HCT116 (cell line): Measurements from ENCODE around the gene TNFAIP8L3. TPM values are rescaled to one million over a fixed set of nuclear protein-coding genes. Genes with fewer than 3 reads are reported as not detected.

Experiments used
- ATAC-seq: fragments of 200-7000 bp; cut with Tn5 transposase; 2 replicates; pipeline ENCODE4 v1.9.1; 2020; ENCODE audit warnings: mild to moderate bottlenecking, moderate library complexity
- BruUV-seq: library from RNA; stranded (reverse); fragments of 400-500 nt; replicated peaks from 2 replicates; lab custom pipeline; 2021; lab: Mats Ljungman, UMichigan
- CTCF ChIA-PET: fragments of 300-600 bp; sonication (Branson Sonifier 250); formaldehyde crosslinking; loops from one replicate; lab custom pipeline; 2021; ENCODE audit warnings: antibody characterized with exemption; lab: Charles Lee
- POLR2A ChIA-PET: fragments of 300-600, 350-600 bp; sonication (Branson Sonifier 250); formaldehyde crosslinking; loops from one replicate; lab custom pipeline; 2021; ENCODE audit warnings: antibody characterized with exemption; lab: Charles Lee
- RAD21 ChIA-PET, 2 experiments: fragments of 300-600 bp; sonication (Branson Sonifier 250); formaldehyde crosslinking; loops; one replicate each; lab custom pipeline; 2023; ENCODE audit warnings: low total read pairs in 2 of 2; ENCODE audit not compliant: uncharacterized antibody in 2 of 2, unreplicated experiment in 2 of 2, low non-redundant PET in 1 of 2; lab: Charles Lee
- DNase-seq: peaks from one replicate; pipeline ENCODE4 v3.0.0-alpha.2; 2010; ENCODE audit warnings: low read depth, low spot score
- H2AFZ ChIP-seq: fragments of 200-600 bp; shearing (Covaris generic), sonication (generic); 2 replicates; pipeline ENCODE4 v1.6.1; 2017; ENCODE audit warnings: low read depth, mixed run types, mixed read lengths, antibody characterized with exemption, low read length; ENCODE audit not compliant: poor library complexity, severe bottlenecking
- H3K27ac ChIP-seq: 2 replicates; pipeline ENCODE4 v1.5.1; 2012; ENCODE audit warnings: low read depth, low read length
- H3K27me3 ChIP-seq: fragments of 200-600 bp; sonication (generic); 2 replicates; pipeline ENCODE4 v1.6.1; 2016; ENCODE audit warnings: mixed run types, low read length, mixed read lengths; ENCODE audit not compliant: insufficient read depth
- H3K36me3 ChIP-seq, 2 experiments: fragments of 200-500 bp in 1 of 2; fragments of 200-600 bp in 1 of 2; sonication (Bioruptor generic) in 1 of 2; sonication (generic) in 1 of 2; 2 replicates each; pipeline versions ENCODE4 v1.5.1 to v1.6.1; 2014 to 2016; ENCODE audit warnings: low read length in 2 of 2, inconsistent platforms in 1 of 2, mixed read lengths in 1 of 2, mixed run types in 1 of 2; ENCODE audit not compliant: insufficient read depth in 2 of 2, control insufficient read depth in 1 of 2
- H3K4me1 ChIP-seq, 2 experiments: fragments of 200-600 bp in 1 of 2; sonication (generic) in 1 of 2; 2 replicates each; pipeline versions ENCODE4 v1.5.1 to v1.6.1; 2012 to 2017; ENCODE audit warnings: low read length in 2 of 2, inconsistent platforms in 1 of 2, mild to moderate bottlenecking in 1 of 2, mixed read lengths in 1 of 2, mixed run types in 1 of 2, moderate library complexity in 1 of 2; ENCODE audit not compliant: insufficient read depth in 2 of 2, control insufficient read depth in 1 of 2
- H3K4me2 ChIP-seq: fragments of 200-600 bp; sonication (generic); 2 replicates; pipeline ENCODE4 v1.6.1; 2017; ENCODE audit warnings: mixed run types, low read length, mixed read lengths
- H3K4me3 ChIP-seq, 2 experiments: fragments of 200-600 bp in 1 of 2; sonication (generic) in 1 of 2; replicated peaks in 1 of 2; 2 replicates each; pipeline ENCODE4 v1.5.1; 2011 to 2016; ENCODE audit warnings: low read length in 2 of 2, control low read depth in 1 of 2, low read depth in 1 of 2, mild to moderate bottlenecking in 1 of 2, mixed read lengths in 1 of 2, mixed run types in 1 of 2
- H3K79me2 ChIP-seq: fragments of 200-600 bp; sonication (generic); 2 replicates; pipeline ENCODE4 v1.6.1; 2017; ENCODE audit warnings: mild to moderate bottlenecking, mixed run types, low read length, moderate library complexity, mixed read lengths; ENCODE audit not compliant: insufficient read depth
- H3K9ac ChIP-seq: fragments of 200-600 bp; sonication (generic); 2 replicates; pipeline ENCODE4 v1.6.1; 2016; ENCODE audit warnings: low read length, mixed read lengths
- H3K9me2 ChIP-seq: fragments of 200-600 bp; sonication (generic), shearing (Covaris generic); 2 replicates; pipeline ENCODE4 v1.6.1; 2017; ENCODE audit warnings: mixed run types, mild to moderate bottlenecking, moderate library complexity; ENCODE audit not compliant: insufficient read depth
- H3K9me3 ChIP-seq, 2 experiments: fragments of 200-500 bp in 1 of 2; fragments of 200-600 bp in 1 of 2; sonication (Bioruptor generic) in 1 of 2; sonication (generic) in 1 of 2; 2 replicates each; pipeline ENCODE4 v1.6.1; 2014 to 2017; ENCODE audit warnings: low read length in 2 of 2, mixed read lengths in 2 of 2, inconsistent platforms in 1 of 2, low read depth in 1 of 2, mild to moderate bottlenecking in 1 of 2, mixed run types in 1 of 2, moderate library complexity in 1 of 2; ENCODE audit not compliant: control insufficient read depth in 1 of 2, insufficient read depth in 1 of 2
- H4K20me1 ChIP-seq: fragments of 200-600 bp; sonication (generic), shearing (Covaris generic); 2 replicates; pipeline ENCODE4 v1.6.1; 2017; ENCODE audit warnings: mixed run types, mild to moderate bottlenecking, moderate library complexity; ENCODE audit not compliant: insufficient read depth
- ATF3 ChIP-seq: IDR thresholded peaks from 2 replicates; pipeline ENCODE4 v1.6.1; 2012
- CEBPB ChIP-seq: IDR thresholded peaks from 2 replicates; pipeline ENCODE4 v1.6.1; 2012; ENCODE audit warnings: low read depth
- CTCF ChIP-seq, 3 experiments: fragments of 200-600 bp in 1 of 3; sonication (generic) in 1 of 3; IDR thresholded peaks in 2 of 3; conservative IDR thresholded peaks in 1 of 3; 2 replicates each; pipeline ENCODE4 v1.5.1; 2012 to 2017; ENCODE audit warnings: low read depth in 2 of 3, low read length in 2 of 3, antibody characterized with exemption in 1 of 3, borderline replicate concordance in 1 of 3, control low read depth in 1 of 3, mild to moderate bottlenecking in 1 of 3, mixed read lengths in 1 of 3, mixed run types in 1 of 3, moderate library complexity in 1 of 3; ENCODE audit not compliant: insufficient read depth in 1 of 3
- EGR1 ChIP-seq: IDR thresholded peaks from 2 replicates; pipeline ENCODE4 v1.6.1; 2012; ENCODE audit warnings: low read depth
- ELF1 ChIP-seq: IDR thresholded peaks from 2 replicates; pipeline ENCODE4 v1.6.1; 2012; ENCODE audit warnings: low read depth, borderline replicate concordance
- JUND ChIP-seq: IDR thresholded peaks from 2 replicates; pipeline ENCODE4 v1.6.1; 2012
- POLR2A ChIP-seq: IDR thresholded peaks from 2 replicates; pipeline ENCODE4 v1.7.0; 2011; ENCODE audit warnings: borderline replicate concordance; ENCODE audit not compliant: insufficient read depth, insufficient read length; ENCODE audit errors: extremely low read depth
- POLR2AphosphoS5 ChIP-seq: IDR thresholded peaks from 2 replicates; pipeline ENCODE4 v1.6.1; 2011; ENCODE audit warnings: mild to moderate bottlenecking, low read depth, low read length, moderate library complexity
- REST ChIP-seq: IDR thresholded peaks from 2 replicates; pipeline ENCODE4 v1.6.1; 2012; ENCODE audit warnings: low read depth
- SP1 ChIP-seq: IDR thresholded peaks from 2 replicates; pipeline ENCODE4 v1.6.1; 2012; ENCODE audit warnings: low read depth
- TCF7L2 ChIP-seq: IDR thresholded peaks from 2 replicates; pipeline ENCODE4 v1.7.0; 2011; ENCODE audit warnings: borderline replicate concordance, inconsistent platforms; ENCODE audit not compliant: insufficient read depth, insufficient read length; ENCODE audit errors: extremely low read depth
- YY1 ChIP-seq: IDR thresholded peaks from 2 replicates; pipeline ENCODE4 v1.6.1; 2011; ENCODE audit warnings: low read length, low read depth, moderate library complexity, mild to moderate bottlenecking; ENCODE audit not compliant: insufficient replicate concordance; ENCODE audit errors: extremely low read depth
- ZNF274 ChIP-seq: fragments of 200-500 bp; sonication (Bioruptor generic); IDR thresholded peaks from 2 replicates; pipeline ENCODE4 v1.6.1; 2014; ENCODE audit warnings: mild to moderate bottlenecking, low read depth, low read length, inconsistent platforms
- intact Hi-C: fragments of 100-400 bp; cut with micrococcal nuclease; formaldehyde crosslinking; loops from 2 replicates; pipeline ENCODE4 v1.10.0; 2022
- total RNA-seq: library from RNA; stranded (reverse); gene quantifications from one replicate; pipeline ENCODE4 v1.2.1, GENCODE V29; 2021; ENCODE audit not compliant: unreplicated experiment
- TF ChIP-seq, protein P1 (sequence below): IDR thresholded peaks from 2 replicates; pipeline ENCODE4 v1.6.1; 2012

TNFAIP8L3 gene
- total RNA-seq, 1 experiment from 2014 or later, result 0.47 TPM

DNA sequence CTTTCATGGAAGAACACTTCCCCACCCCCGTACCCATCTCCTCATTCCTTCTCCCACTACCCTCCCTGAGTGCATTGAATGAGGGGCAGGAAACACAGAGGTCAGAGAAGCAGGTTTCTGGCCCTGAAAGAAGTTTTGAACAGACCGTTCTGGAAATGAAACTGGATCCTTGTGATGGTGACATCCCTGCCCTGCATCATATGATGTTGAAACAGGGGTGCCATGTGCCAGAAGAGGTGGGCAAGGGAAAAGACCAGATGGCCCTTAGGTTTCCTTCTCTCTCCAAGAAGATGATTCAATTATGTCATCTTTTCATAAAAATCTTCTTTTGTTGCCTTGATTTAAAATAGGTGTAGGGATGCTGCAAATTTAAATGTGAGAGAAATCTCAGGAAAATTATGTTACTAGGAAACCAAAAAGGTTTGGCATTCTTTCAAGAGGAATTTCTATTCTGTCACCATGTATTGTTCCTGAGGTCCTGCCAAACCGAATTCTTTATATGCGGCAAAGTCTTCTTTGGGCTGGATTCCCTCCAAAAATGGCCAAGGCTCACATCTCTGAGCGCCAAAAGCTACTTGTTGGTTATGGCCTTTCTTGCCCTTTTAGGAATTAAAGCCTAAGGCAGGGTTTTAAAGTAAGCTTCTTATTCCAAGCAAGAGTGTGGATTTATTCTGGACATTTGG lies 19.9 kb upstream of the TNFAIP8L3 start:
- no peaks in the 10 kb centered on the region for H4K20me1 ChIP-seq
- no peak overlapping the region for H3K4me2 ChIP-seq
- no peaks in the 10 kb centered on the region for H3K4me1 ChIP-seq
- H3K9me3 ChIP-seq, result no peaks in the 10 kb centered on the region
- H2AFZ ChIP-seq, result no peak overlapping the region
- intact Hi-C loops, result no loop called here
- POLR2A ChIA-PET, result no interaction called here
- RAD21 ChIA-PET, result no interaction called here
- CTCF ChIA-PET, result no interaction called here
- H3K79me2 ChIP-seq, result no peaks in the 10 kb centered on the region
- TF ChIP-seq CEBPB (no peak), JUND (no peak), ELF1 (no peak)
- TF ChIP-seq, all 23 proteins: peak for 0
- no peaks in the 10 kb centered on the region for H3K9me2 ChIP-seq
- no peak overlapping the region for H3K27ac ChIP-seq
- no peak overlapping the region for H3K9ac ChIP-seq
- ATAC-seq, result no peak
- H3K36me3 ChIP-seq, result no peaks in the 10 kb centered on the region
- H3K4me3 ChIP-seq, result no peak overlapping the region
- BruUV-seq, result no TSS peak
- no peak for DNase-seq
- H3K27me3 ChIP-seq, result no peaks in the 10 kb centered on the region

DNA sequence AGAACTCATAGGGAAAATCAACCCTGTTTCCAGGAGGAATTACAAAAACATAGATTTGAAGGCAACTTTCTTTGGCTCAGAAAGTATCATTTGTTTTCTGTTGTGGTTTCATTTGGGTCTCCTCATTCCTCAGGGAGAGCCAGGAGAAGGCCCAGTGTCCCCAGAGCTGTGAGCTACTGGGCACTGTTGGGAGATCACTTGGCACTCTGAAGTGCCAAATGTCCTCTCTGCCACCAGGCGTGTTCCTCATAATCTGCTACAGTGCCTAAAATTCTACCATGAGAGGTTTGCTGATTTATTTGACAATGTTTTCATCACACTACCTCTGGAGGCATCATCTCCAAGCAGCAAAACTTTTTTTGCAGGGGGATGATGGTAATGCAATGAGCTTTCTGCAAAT lies 17.4 kb upstream of the TNFAIP8L3 start:
- Histone ChIP-seq H3K4me3 (no peak overlapping the region), H2AFZ (no peak overlapping the region), H3K4me2 (no peak overlapping the region), H3K36me3 (no peaks in the 10 kb centered on the region), H3K4me1 (no peaks in the 10 kb centered on the region), H3K79me2 (no peaks in the 10 kb centered on the region), H3K27me3 (no peaks in the 10 kb centered on the region), H3K9ac (no peak overlapping the region), H3K9me2 (no peaks in the 10 kb centered on the region), H3K9me3 (no peaks in the 10 kb centered on the region), H4K20me1 (no peaks in the 10 kb centered on the region), H3K27ac (no peak overlapping the region)
- intact Hi-C loops, result no loop called here
- DNase-seq (no peak), ATAC-seq (no peak)
- RAD21 ChIA-PET, result no interaction called here
- CTCF ChIA-PET, result no interaction called here
- POLR2A ChIA-PET, result no interaction called here
- no TSS peak for BruUV-seq
- TF ChIP-seq REST (no peak), EGR1 (no peak), ZNF274 (no peak), TCF7L2 (no peak), JUND (no peak), ATF3 (no peak), YY1 (no peak), CEBPB (no peak), POLR2A (no peak), CTCF (IDR thresholded peaks at IDR 0.05 in 2 of 3, conservative IDR thresholded peaks at IDR 0.05 in 1 of 3; ENCODE audit: borderline replicate concordance in 1 of 3, insufficient read depth in 1 of 3, low read depth in 2 of 3, low read length in 2 of 3) (no peak), SP1 (no peak), ELF1 (no peak), POLR2AphosphoS5 (no peak)
- TF ChIP-seq, protein P1, sequence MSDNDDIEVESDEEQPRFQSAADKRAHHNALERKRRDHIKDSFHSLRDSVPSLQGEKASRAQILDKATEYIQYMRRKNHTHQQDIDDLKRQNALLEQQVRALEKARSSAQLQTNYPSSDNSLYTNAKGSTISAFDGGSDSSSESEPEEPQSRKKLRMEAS, result no peak
